Muscle of leg (tissue), 16 donors: ENCODE measurements around the gene TMC5. TPM values are rescaled to one million over a fixed set of nuclear protein-coding genes. Genes with fewer than 3 reads are reported as not detected.
A peak's percentile ranks its signal among the peaks of the same experiment; 100 is the strongest.
"Not testable (repeated sequence)": the region's sequence is repeated elsewhere in the genome, so short reads cannot be mapped to it uniquely, and the experiment has no call there.

Source experiments
- DNase-seq: peaks from one replicate; pipeline ENCODE4 v3.0.0; 2013
- H3K27ac ChIP-seq: one replicate; pipeline ENCODE4 v1.5.1; 2013; ENCODE audit warnings: mild to moderate bottlenecking, low read length, control low read depth
- H3K27me3 ChIP-seq: one replicate; pipeline ENCODE4 v1.6.1; 2013; ENCODE audit warnings: low read length; ENCODE audit not compliant: control insufficient read depth, insufficient read depth
- H3K36me3 ChIP-seq: one replicate; pipeline ENCODE4 v1.6.1; 2013; ENCODE audit warnings: low read length; ENCODE audit not compliant: control insufficient read depth, insufficient read depth
- H3K4me1 ChIP-seq: one replicate; pipeline ENCODE4 v1.6.1; 2013; ENCODE audit warnings: low read length; ENCODE audit not compliant: control insufficient read depth, insufficient read depth
- H3K4me3 ChIP-seq: one replicate; pipeline ENCODE4 v1.5.1; 2013; ENCODE audit warnings: low read length, control low read depth
- H3K9me3 ChIP-seq: replicated peaks from 2 replicates; pipeline ENCODE4 v1.6.1; 2013; ENCODE audit warnings: low read depth, low read length; ENCODE audit not compliant: control insufficient read depth
- WGBS: methylation state at CpG from one replicate; pipeline ENCODE4 v1.1.5; 2013; ENCODE audit warnings: missing lambda C conversion rate; ENCODE audit not compliant: insufficient coverage; 5-methylcytosine and 5-hydroxymethylcytosine counted together
- long read RNA-seq, 11 donors: transcript quantifications; one replicate each; lab custom pipeline, GENCODE V29; 2026
- polyA plus RNA-seq, 8 donors: library from polyadenylated mRNA; unstranded; fragments of 120-200 nt; gene quantifications; one replicate each; pipeline versions ENCODE4 v1.2.1 to v1.2.3, GENCODE V29; 2013; ENCODE audit warnings: inconsistent platforms in 1 of 8, low replicate concordance in 1 of 8; ENCODE audit not compliant: insufficient read length in 8 of 8, insufficient read depth in 1 of 8
- total RNA-seq: library from RNA; stranded (reverse); fragments of 120-200 nt; gene quantifications from one replicate; pipeline ENCODE4 v1.2.4, GENCODE V29; 2013

Gene TMC5
- 0.04 TPM for total RNA-seq
- 1 to 10 TPM in 1 of 8 donors, under 1 TPM in 6, not detected in 1; 0.11 to 4.2 (median 0.29) TPM for polyA plus RNA-seq
- long read RNA-seq, donor 1 = 0 reads
- long read RNA-seq, donor 2 = 0 reads
- long read RNA-seq, donor 3 = 0 reads
- long read RNA-seq, donor 4 = 0 reads
- long read RNA-seq, donor 5 = 0 reads
- long read RNA-seq, donor 6 = 0 reads
- long read RNA-seq, donor 7 = 0 reads
- long read RNA-seq, donor 8 = 0 reads
- long read RNA-seq, donor 9 = 0 reads
- long read RNA-seq, donor 10 = 0 reads
- long read RNA-seq, donor 11 = 0 reads

- H3K27ac ChIP-seq = no peak within 1 kb of the TSS
- peaks cover 8% of the 10 kb centered on the region for H3K27me3 ChIP-seq
- no peaks in the 10 kb centered on the region for H3K9me3 ChIP-seq
- no peaks in the 10 kb centered on the region for H3K36me3 ChIP-seq
- H3K4me3 ChIP-seq = no peak within 1 kb of the TSS
- H3K4me1 ChIP-seq = no peaks in the 10 kb centered on the region
- 62% methylated on average over 10 of the region's 12 CpGs for WGBS
- DNase-seq = no peak
Observed at GRCh38 chr16:19417640-19418039, at the start of gene TMC5. TSS of gene TMC5 (plus strand) at chr16:19417883. CDS start at chr16:19440039, 22,156 bp downstream.

DNA sequence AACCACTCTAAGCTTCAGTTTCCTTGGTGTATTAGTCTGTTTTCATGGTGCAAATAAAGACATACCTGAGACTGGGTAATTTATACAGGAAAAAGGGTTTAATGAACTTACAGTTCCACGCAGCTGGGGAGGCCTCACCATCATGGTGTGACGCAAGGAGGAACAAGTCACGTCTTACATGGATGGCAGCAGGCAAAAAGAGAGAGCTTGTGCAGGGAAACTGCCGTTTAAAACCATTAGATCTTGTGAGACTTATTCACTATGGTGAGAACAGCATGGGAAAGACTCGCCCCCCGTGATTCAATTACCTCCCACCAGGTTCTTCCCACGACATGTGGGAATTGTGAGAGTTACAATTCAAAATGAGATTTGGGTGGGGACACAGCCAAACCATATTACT is 45.1 kb upstream of the TMC5 start:
- H3K27ac ChIP-seq, H3K4me1 ChIP-seq, DNase-seq, H3K36me3 ChIP-seq, H3K27me3 ChIP-seq, H3K9me3 ChIP-seq, H3K4me3 ChIP-seq: not testable (repeated sequence)
- 73% methylated on average over 3 of the region's 7 CpGs for WGBS

- Histone ChIP-seq H3K4me1 (no peaks in the 10 kb centered on the region), H3K36me3 (no peaks in the 10 kb centered on the region), H3K4me3 (no peak overlapping the region), H3K27me3 (no peaks in the 10 kb centered on the region), H3K27ac (no peak overlapping the region), H3K9me3 (no peaks in the 10 kb centered on the region)
- no peak for DNase-seq
- no CpG with 5 or more reads among the region's 3 CpGs for WGBS
Observed at GRCh38 chr16:19374402-19374801, 43.3 kb upstream of the TMC5 start.

GRCh38 chr16:19375561-19376158 is 42.0 kb upstream of the TMC5 start:
- H3K9me3 ChIP-seq = no peaks in the 10 kb centered on the region
- no peak overlapping the region for H3K27ac ChIP-seq
- peak; percentile 69 for DNase-seq
- no peaks in the 10 kb centered on the region for H3K4me1 ChIP-seq
- H3K27me3 ChIP-seq = no peaks in the 10 kb centered on the region
- no CpG with 5 or more reads among the region's 4 CpGs for WGBS
- H3K36me3 ChIP-seq = no peaks in the 10 kb centered on the region
- no peak overlapping the region for H3K4me3 ChIP-seq

DNA sequence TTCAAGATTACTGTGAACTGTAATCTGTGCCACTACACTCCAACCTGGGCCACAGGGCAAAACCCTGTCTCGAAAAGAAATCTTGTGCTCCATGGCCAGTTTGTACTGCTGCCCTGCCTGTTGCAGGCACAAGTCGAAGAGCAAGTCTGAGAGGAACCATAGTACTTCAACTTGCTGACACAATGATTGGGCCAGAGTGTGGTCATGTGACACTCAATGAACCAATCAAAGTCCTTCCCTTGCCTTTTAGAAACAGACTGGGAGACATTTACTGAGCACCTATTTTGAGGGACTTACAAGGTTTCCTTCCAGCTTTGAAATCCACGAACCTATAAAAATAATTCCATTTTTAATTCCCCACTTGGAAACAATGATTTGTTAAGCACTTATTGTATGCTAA is 39.8 kb upstream of the TMC5 start:
- Histone ChIP-seq H3K36me3 (no peaks in the 10 kb centered on the region), H3K4me1 (no peaks in the 10 kb centered on the region), H3K9me3 (no peaks in the 10 kb centered on the region), H3K4me3 (no peak overlapping the region), H3K27me3 (no peaks in the 10 kb centered on the region), H3K27ac (no peak overlapping the region)
- DNase-seq = no peak
- 80% methylated on average over 1 of the region's 3 CpGs for WGBS

DNA sequence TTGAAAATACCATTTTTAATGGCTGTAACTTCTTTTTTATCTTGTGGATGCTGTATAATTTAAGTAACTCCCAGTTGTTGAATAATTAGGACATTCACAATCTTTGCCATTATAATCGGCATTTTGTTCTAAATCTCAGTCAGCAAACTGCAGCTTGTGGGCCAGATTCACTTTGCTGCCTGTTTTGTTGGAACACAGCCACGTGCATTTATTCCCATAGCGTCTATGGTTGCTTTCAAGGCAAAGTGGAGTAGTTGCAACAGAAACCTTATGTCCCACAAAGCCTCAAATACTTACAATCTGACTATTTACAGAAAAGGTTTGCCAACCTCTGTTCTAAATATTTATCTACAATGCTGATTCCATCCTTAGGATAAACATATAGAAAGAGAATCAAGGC is 39.2 kb upstream of the TMC5 start:
- Histone ChIP-seq H3K27ac (no peak overlapping the region), H3K4me1 (no peaks in the 10 kb centered on the region), H3K9me3 (no peaks in the 10 kb centered on the region), H3K27me3 (no peaks in the 10 kb centered on the region), H3K4me3 (no peak overlapping the region), H3K36me3 (no peaks in the 10 kb centered on the region)
- no CpG with 5 or more reads among the region's 3 CpGs for WGBS
- no peak for DNase-seq

- H3K4me1 ChIP-seq = no peaks in the 10 kb centered on the region
- no peaks in the 10 kb centered on the region for H3K27me3 ChIP-seq
- DNase-seq = no peak
- WGBS = 73% methylated on average over 2 of the region's 2 CpGs
- no peak overlapping the region for H3K4me3 ChIP-seq
- no peaks in the 10 kb centered on the region for H3K36me3 ChIP-seq
- no peak overlapping the region for H3K27ac ChIP-seq
- no peaks in the 10 kb centered on the region for H3K9me3 ChIP-seq
Observed at GRCh38 chr16:19379838-19380237, 37.8 kb upstream of the TMC5 start.

- no peaks in the 10 kb centered on the region for H3K27me3 ChIP-seq
- no peaks in the 10 kb centered on the region for H3K36me3 ChIP-seq
- WGBS = 43% methylated on average over 1 of the region's 3 CpGs
- H3K4me3 ChIP-seq = no peak overlapping the region
- DNase-seq = no peak
- H3K27ac ChIP-seq = no peak overlapping the region
- H3K4me1 ChIP-seq = no peaks in the 10 kb centered on the region
- H3K9me3 ChIP-seq = no peaks in the 10 kb centered on the region
Observed at GRCh38 chr16:19380328-19380727, 37.4 kb upstream of the TMC5 start.

DNA sequence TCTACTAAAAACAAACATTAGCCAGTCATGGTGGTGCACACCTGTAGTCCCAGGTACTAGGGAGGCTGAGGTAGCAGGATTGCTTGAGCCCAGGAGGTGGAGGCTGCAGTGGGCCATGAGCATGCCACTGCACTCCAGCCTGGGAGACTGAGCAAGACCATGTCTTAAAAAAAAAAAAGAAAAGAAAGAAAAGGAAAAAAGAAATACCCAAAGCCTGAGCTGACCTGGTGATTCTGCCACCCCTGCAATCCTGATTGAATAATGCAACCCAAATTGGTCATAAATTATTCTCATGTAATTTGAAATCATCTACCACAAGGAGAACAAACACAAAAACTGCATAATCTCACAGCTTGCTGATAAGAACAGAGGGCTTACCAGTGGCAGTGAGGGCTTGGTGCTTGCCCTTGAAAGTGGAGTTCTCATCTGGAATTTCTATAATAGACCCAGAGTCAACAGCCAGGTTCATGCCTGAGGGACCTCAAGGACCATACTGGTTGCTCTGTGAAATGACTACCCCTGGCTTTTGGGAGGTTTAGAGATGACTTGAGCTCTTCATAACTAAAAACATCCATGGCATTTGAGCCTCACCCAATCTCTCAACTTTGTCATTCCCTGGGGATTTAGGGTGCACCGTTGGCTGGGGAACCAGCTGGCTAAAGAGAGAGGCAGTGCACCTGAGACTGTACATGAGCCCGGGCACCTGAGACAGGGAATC is 35.4 kb upstream of the TMC5 start:
- Histone ChIP-seq H3K9me3 (no peaks in the 10 kb centered on the region), H3K27ac (no peak overlapping the region), H3K27me3 (no peaks in the 10 kb centered on the region), H3K4me3 (no peak overlapping the region), H3K36me3 (no peaks in the 10 kb centered on the region), H3K4me1 (no peaks in the 10 kb centered on the region)
- no peak for DNase-seq
- WGBS = no CpG with 5 or more reads among the region's 2 CpGs
